SK-N-SH treated with all-trans-retinoic acid at 6 μM for 48 hours (cell line): ENCODE results near the gene MMP2.

Experiments
- ATAC-seq: fragments of 200-7000 bp; cut with Tn5 transposase; 3 replicates; pipeline ENCODE4 v1.9.1; 2020; ENCODE audit warnings: mild to moderate bottlenecking, moderate library complexity
- ARNTL ChIP-seq: fragments of 450-650 bp; formaldehyde crosslinking; IDR thresholded peaks from 2 replicates; pipeline ENCODE4 v1.5.0; 2020; ENCODE audit warnings: low read depth, mild to moderate bottlenecking, moderate library complexity, borderline replicate concordance
- BACH2 ChIP-seq: fragments of 250-450 bp; sonication (Bioruptor Pico); IDR thresholded peaks from 2 replicates; pipeline ENCODE4 v1.9.0; 2021; ENCODE audit warnings: mild to moderate bottlenecking, borderline replicate concordance
- CSDC2 ChIP-seq: fragments of 250-450 bp; sonication (Bioruptor Pico); IDR thresholded peaks from 2 replicates; pipeline ENCODE4 v1.5.0; 2020; ENCODE audit warnings: mild to moderate bottlenecking, moderate library complexity
- ESRRG ChIP-seq: fragments of 250-450 bp; sonication (Bioruptor Pico); IDR thresholded peaks from 2 replicates; pipeline ENCODE4 v1.6.1; 2021; ENCODE audit warnings: mild to moderate bottlenecking
- GLIS3 ChIP-seq: fragments of 250-450 bp; sonication (Bioruptor Pico); IDR thresholded peaks from 2 replicates; pipeline ENCODE4 v1.5.0; 2020; ENCODE audit warnings: mild to moderate bottlenecking, moderate library complexity
- ISL1 ChIP-seq: fragments of 250-450 bp; sonication (Bioruptor Pico); IDR thresholded peaks from 2 replicates; pipeline ENCODE4 v2.1.2; 2022; ENCODE audit warnings: mild to moderate bottlenecking, moderate library complexity
- OSR1 ChIP-seq: fragments of 250-450 bp; sonication (Bioruptor Pico); IDR thresholded peaks from 2 replicates; pipeline ENCODE4 v1.8.0; 2022; ENCODE audit warnings: moderate library complexity, mild to moderate bottlenecking, inconsistent platforms
- PPARA ChIP-seq: fragments of 250-450 bp; sonication (Bioruptor Pico); IDR thresholded peaks from 2 replicates; pipeline ENCODE4 v1.5.0; 2020; ENCODE audit warnings: mild to moderate bottlenecking, borderline replicate concordance
- RARB ChIP-seq: fragments of 250-450 bp; sonication (Bioruptor Pico); IDR thresholded peaks from 2 replicates; pipeline ENCODE4 v1.8.0; 2021; ENCODE audit warnings: mild to moderate bottlenecking, moderate library complexity
- SNAI2 ChIP-seq: fragments of 250-450 bp; sonication (Bioruptor Pico); IDR thresholded peaks from 2 replicates; pipeline ENCODE4 v1.5.0; 2020; ENCODE audit warnings: mild to moderate bottlenecking, moderate library complexity
- TCF4 ChIP-seq: fragments of 250-450 bp; sonication (Bioruptor Pico); IDR thresholded peaks from 2 replicates; pipeline ENCODE4 v1.8.0; 2021; ENCODE audit warnings: mild to moderate bottlenecking, moderate library complexity, borderline replicate concordance
- TOX ChIP-seq: fragments of 250-450 bp; sonication (Bioruptor Pico); IDR thresholded peaks from 2 replicates; pipeline ENCODE4 v1.8.0; 2021; ENCODE audit warnings: mild to moderate bottlenecking, moderate library complexity, borderline replicate concordance
- ZC3H10 ChIP-seq: fragments of 250-450 bp; sonication (Bioruptor Pico); IDR thresholded peaks from 2 replicates; pipeline ENCODE4 v1.5.1; 2021; ENCODE audit warnings: mild to moderate bottlenecking, moderate library complexity
- ZFP30 ChIP-seq: fragments of 450-650 bp; formaldehyde crosslinking; IDR thresholded peaks from 2 replicates; pipeline ENCODE4 v1.5.0; 2022; ENCODE audit warnings: mild to moderate bottlenecking, moderate library complexity
- ZNF565 ChIP-seq: fragments of 450-650 bp; formaldehyde crosslinking; conservative IDR thresholded peaks from 2 replicates; pipeline ENCODE4 v1.5.0; 2020; ENCODE audit warnings: low read depth, mild to moderate bottlenecking, moderate library complexity
- ZNF70 ChIP-seq: fragments of 450-650 bp; formaldehyde crosslinking; IDR thresholded peaks from 2 replicates; pipeline ENCODE4 v1.5.0; 2020; ENCODE audit warnings: mild to moderate bottlenecking, moderate library complexity
- ZNF8 ChIP-seq: fragments of 450-650 bp; formaldehyde crosslinking; IDR thresholded peaks from 2 replicates; pipeline ENCODE4 v1.5.0; 2020; ENCODE audit warnings: mild to moderate bottlenecking, moderate library complexity
- TF ChIP-seq, protein P1 (sequence below): fragments of 250-450 bp; sonication (Bioruptor Pico); IDR thresholded peaks from 2 replicates; pipeline ENCODE4 v1.8.0; 2021; ENCODE audit warnings: low read depth, mild to moderate bottlenecking, moderate library complexity, borderline replicate concordance
- TF ChIP-seq, protein P2 (sequence below): fragments of 250-450 bp; sonication (Bioruptor Pico); IDR thresholded peaks from 2 replicates; pipeline ENCODE4 v1.8.0; 2020; ENCODE audit warnings: mild to moderate bottlenecking, moderate library complexity, borderline replicate concordance
- TF ChIP-seq, protein P3 (sequence below): fragments of 250-450 bp; sonication (Bioruptor Pico); IDR thresholded peaks from 2 replicates; pipeline ENCODE4 v1.5.1; 2021; ENCODE audit warnings: mild to moderate bottlenecking, moderate library complexity

Gene MMP2

DNA sequence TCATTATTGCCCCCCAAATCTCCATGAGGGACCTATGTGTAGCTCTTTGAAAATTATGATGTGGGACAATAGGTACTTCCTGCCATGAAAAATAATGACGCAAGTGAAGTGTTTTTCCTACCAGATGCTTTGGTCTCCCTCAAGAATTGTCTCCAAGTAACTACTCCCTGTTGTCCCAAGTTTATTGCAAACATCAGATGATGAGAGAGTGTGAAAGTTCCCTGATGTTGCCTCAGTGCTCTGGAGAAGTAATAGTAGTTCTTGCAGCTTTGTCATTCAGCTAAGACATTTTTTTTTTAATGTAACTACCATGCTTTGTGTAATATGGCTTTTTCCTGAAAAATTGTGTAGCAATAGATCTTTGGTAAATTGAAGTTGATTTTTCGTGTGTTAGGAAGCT, 50.0 kb downstream of the MMP2 start:
- TF ChIP-seq ZNF8: no peak
- TF ChIP-seq, protein P1, sequence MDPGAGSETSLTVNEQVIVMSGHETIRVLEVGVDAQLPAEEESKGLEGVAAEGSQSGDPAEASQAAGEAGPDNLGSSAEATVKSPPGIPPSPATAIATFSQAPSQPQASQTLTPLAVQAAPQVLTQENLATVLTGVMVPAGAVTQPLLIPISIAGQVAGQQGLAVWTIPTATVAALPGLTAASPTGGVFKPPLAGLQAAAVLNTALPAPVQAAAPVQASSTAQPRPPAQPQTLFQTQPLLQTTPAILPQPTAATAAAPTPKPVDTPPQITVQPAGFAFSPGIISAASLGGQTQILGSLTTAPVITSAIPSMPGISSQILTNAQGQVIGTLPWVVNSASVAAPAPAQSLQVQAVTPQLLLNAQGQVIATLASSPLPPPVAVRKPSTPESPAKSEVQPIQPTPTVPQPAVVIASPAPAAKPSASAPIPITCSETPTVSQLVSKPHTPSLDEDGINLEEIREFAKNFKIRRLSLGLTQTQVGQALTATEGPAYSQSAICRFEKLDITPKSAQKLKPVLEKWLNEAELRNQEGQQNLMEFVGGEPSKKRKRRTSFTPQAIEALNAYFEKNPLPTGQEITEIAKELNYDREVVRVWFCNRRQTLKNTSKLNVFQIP (CRISPR knock-in tag): no peak
- TF ChIP-seq PPARA (CRISPR knock-in tag): no peak
- TF ChIP-seq GLIS3 (CRISPR knock-in tag): no peak
- no peak for TF ChIP-seq ZC3H10 (CRISPR knock-in tag)
- TF ChIP-seq SNAI2 (CRISPR knock-in tag): no peak
- TF ChIP-seq, protein P2, sequence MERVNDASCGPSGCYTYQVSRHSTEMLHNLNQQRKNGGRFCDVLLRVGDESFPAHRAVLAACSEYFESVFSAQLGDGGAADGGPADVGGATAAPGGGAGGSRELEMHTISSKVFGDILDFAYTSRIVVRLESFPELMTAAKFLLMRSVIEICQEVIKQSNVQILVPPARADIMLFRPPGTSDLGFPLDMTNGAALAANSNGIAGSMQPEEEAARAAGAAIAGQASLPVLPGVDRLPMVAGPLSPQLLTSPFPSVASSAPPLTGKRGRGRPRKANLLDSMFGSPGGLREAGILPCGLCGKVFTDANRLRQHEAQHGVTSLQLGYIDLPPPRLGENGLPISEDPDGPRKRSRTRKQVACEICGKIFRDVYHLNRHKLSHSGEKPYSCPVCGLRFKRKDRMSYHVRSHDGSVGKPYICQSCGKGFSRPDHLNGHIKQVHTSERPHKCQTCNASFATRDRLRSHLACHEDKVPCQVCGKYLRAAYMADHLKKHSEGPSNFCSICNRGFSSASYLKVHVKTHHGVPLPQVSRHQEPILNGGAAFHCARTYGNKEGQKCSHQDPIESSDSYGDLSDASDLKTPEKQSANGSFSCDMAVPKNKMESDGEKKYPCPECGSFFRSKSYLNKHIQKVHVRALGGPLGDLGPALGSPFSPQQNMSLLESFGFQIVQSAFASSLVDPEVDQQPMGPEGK (CRISPR knock-in tag): no peak
- no peak for TF ChIP-seq RARB (CRISPR knock-in tag)
- TF ChIP-seq ESRRG: no peak
- no peak for TF ChIP-seq OSR1
- TF ChIP-seq TCF4 (CRISPR knock-in tag): no peak
- TF ChIP-seq ZFP30 (CRISPR knock-in tag): no peak
- TF ChIP-seq, all 23 proteins: peak for 0
- ATAC-seq: no peak

DNA sequence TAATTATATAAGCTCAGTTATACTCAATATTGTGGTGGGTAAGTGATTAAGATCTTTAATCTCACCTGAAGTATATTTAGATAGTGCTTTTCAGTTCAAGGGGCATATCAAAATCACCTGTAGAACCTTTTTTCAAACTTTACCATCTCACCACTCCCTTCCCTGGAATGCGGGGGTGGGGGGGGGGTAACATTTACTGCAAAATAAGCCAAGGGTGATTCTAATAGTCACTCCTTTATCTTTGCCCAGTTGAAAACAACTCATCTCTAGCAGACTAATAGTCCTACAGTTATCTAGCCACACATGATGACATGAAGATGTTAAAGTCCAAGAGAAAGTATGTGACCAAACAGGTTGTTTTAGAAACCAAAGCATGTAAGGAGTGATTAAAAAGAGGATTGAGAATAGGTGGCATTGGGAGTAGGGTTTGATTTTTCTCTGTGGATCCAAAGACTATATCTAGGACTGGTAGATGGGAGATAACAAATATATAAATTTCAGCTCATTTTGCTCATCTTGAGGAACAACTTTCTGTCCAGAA, 51.4 kb downstream of the MMP2 start:
- TF ChIP-seq OSR1: no peak
- no peak for TF ChIP-seq ESRRG
- TF ChIP-seq, protein P2 (CRISPR knock-in tag): no peak
- TF ChIP-seq RARB (CRISPR knock-in tag): no peak
- no peak for TF ChIP-seq SNAI2 (CRISPR knock-in tag)
- TF ChIP-seq TOX (CRISPR knock-in tag): no peak
- TF ChIP-seq ZNF70 (CRISPR knock-in tag): no peak
- TF ChIP-seq TCF4 (CRISPR knock-in tag): no peak
- no peak for TF ChIP-seq PPARA (CRISPR knock-in tag)
- TF ChIP-seq ISL1: no peak
- no peak for TF ChIP-seq ARNTL (CRISPR knock-in tag)
- no peak for TF ChIP-seq CSDC2 (CRISPR knock-in tag)
- no peak for TF ChIP-seq ZNF565 (CRISPR knock-in tag)
- TF ChIP-seq ZC3H10 (CRISPR knock-in tag): no peak
- TF ChIP-seq ZNF8: no peak
- no peak for TF ChIP-seq ZFP30 (CRISPR knock-in tag)
- TF ChIP-seq, protein P1 (CRISPR knock-in tag): no peak
- TF ChIP-seq BACH2 (CRISPR knock-in tag): no peak
- ATAC-seq: no peak

DNA sequence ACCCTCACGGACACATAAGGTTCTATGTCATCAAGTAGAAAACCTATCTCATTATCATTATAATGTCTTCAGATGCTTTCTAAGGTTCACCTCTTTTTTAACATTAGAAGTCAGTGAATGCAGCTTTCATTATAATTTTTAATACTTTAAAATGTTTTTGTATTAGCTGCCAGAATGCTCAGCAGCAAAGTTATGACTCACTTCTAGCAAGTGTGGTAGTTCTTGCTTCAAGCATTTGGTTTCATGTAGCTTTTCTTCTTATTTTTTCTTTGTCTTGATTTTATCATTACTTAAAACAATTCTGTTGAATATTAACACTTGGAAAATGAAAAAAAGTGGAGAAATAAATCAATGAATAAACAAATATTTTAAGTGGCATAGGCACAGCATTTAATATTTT, 53.2 kb downstream of the MMP2 start:
- ATAC-seq: 0 out of 3 replicates have a peak, but pooled peaks have one; percentile 27

More for the DNA sequence above, 53.2 kb downstream of the MMP2 start:
- no peak for TF ChIP-seq TCF4 (CRISPR knock-in tag)
- TF ChIP-seq BACH2 (CRISPR knock-in tag): no peak
- no peak for TF ChIP-seq SNAI2 (CRISPR knock-in tag)
- no peak for TF ChIP-seq ARNTL (CRISPR knock-in tag)
- no peak for TF ChIP-seq ZNF565 (CRISPR knock-in tag)
- TF ChIP-seq, protein P3, sequence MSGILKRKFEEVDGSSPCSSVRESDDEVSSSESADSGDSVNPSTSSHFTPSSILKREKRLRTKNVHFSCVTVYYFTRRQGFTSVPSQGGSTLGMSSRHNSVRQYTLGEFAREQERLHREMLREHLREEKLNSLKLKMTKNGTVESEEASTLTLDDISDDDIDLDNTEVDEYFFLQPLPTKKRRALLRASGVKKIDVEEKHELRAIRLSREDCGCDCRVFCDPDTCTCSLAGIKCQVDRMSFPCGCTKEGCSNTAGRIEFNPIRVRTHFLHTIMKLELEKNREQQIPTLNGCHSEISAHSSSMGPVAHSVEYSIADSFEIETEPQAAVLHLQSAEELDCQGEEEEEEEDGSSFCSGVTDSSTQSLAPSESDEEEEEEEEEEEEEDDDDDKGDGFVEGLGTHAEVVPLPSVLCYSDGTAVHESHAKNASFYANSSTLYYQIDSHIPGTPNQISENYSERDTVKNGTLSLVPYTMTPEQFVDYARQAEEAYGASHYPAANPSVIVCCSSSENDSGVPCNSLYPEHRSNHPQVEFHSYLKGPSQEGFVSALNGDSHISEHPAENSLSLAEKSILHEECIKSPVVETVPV: no peak
- TF ChIP-seq GLIS3 (CRISPR knock-in tag): no peak
- TF ChIP-seq ZFP30 (CRISPR knock-in tag): no peak
- TF ChIP-seq, protein P1 (CRISPR knock-in tag): no peak
